A673 (cell line): ENCODE results near the gene POLK. TPM values are rescaled to one million over a fixed set of nuclear protein-coding genes. Genes with fewer than 3 reads are reported as not detected.
A peak's percentile ranks its signal among the peaks of the same experiment; 100 is the strongest.

Source experiments
- BruUV-seq: library from RNA; stranded (reverse); fragments of 400-500 nt; replicated peaks from 2 replicates; lab custom pipeline; 2021; lab: Mats Ljungman, UMichigan
- CTCF ChIA-PET: fragments of 300-600 bp; sonication (Branson Sonifier 250); formaldehyde crosslinking; loops from one replicate; lab custom pipeline; 2022; ENCODE audit warnings: antibody characterized with exemption; lab: Charles Lee
- POLR2A ChIA-PET: fragments of 300-600 bp; sonication (Branson Sonifier 250); formaldehyde crosslinking; loops from one replicate; lab custom pipeline; 2022; ENCODE audit warnings: antibody characterized with exemption; ENCODE audit not compliant: low non-redundant PET; lab: Charles Lee
- DNase-seq: peaks from one replicate; pipeline ENCODE4 v3.0.0-alpha.2; 2015; ENCODE audit warnings: low spot score
- H3K27ac ChIP-seq: fragments of 200-600 bp; sonication (generic); 2 replicates; pipeline ENCODE4 v1.5.1; 2016; ENCODE audit warnings: mixed run types, low read depth, mild to moderate bottlenecking, mixed read lengths, antibody characterized with exemption, low read length; ENCODE audit not compliant: poor library complexity, severe bottlenecking
- H3K27me3 ChIP-seq: fragments of 200-600 bp; sonication (generic); replicated peaks from 2 replicates; pipeline ENCODE4 v1.6.1; 2017; ENCODE audit warnings: mixed run types, low read depth, mild to moderate bottlenecking, mixed read lengths, antibody characterized with exemption, low read length; ENCODE audit not compliant: insufficient read depth, poor library complexity
- H3K36me3 ChIP-seq: fragments of 200-600 bp; sonication (generic); 2 replicates; pipeline ENCODE4 v1.6.1; 2016; ENCODE audit warnings: mixed run types, mild to moderate bottlenecking, mixed read lengths, antibody characterized with exemption, low read length; ENCODE audit not compliant: insufficient read depth, poor library complexity, severe bottlenecking
- H3K4me1 ChIP-seq: fragments of 200-600 bp; sonication (generic); 2 replicates; pipeline ENCODE4 v1.6.1; 2017; ENCODE audit warnings: mixed run types, mild to moderate bottlenecking, mixed read lengths, antibody characterized with exemption, low read length; ENCODE audit not compliant: insufficient read depth, poor library complexity, severe bottlenecking
- H3K4me3 ChIP-seq: fragments of 200-600 bp; sonication (generic); 2 replicates; pipeline ENCODE4 v1.5.1; 2016; ENCODE audit warnings: low read depth, mixed run types, mild to moderate bottlenecking, mixed read lengths, low read length; ENCODE audit not compliant: poor library complexity, severe bottlenecking
- H3K9me3 ChIP-seq: fragments of 200-600 bp; sonication (generic); 2 replicates; pipeline ENCODE4 v1.6.1; 2016; ENCODE audit warnings: mixed run types, low read depth, mild to moderate bottlenecking, mixed read lengths, antibody characterized with exemption, low read length; ENCODE audit not compliant: poor library complexity, severe bottlenecking
- CTCF ChIP-seq: fragments of 300-800, 200-600 bp; sonication (generic); conservative IDR thresholded peaks from 2 replicates; pipeline ENCODE4 v1.5.1; 2017; ENCODE audit warnings: low read depth, mild to moderate bottlenecking, antibody characterized with exemption, low read length, moderate library complexity, mixed read lengths
- EZH2 ChIP-seq: fragments of 200-600 bp; sonication (generic); IDR thresholded peaks from 2 replicates; pipeline ENCODE4 v1.6.1; 2017; ENCODE audit warnings: borderline replicate concordance, low read depth, mild to moderate bottlenecking, mixed read lengths, antibody characterized with exemption, low read length; ENCODE audit not compliant: poor library complexity, severe bottlenecking
- intact Hi-C: fragments of 100-400 bp; cut with micrococcal nuclease; formaldehyde crosslinking; loops from one replicate; pipeline ENCODE4 v1.10.0; 2022; ENCODE audit not compliant: unreplicated experiment
- total RNA-seq: library from RNA; stranded (reverse); gene quantifications from 2 replicates; pipeline ENCODE4 v1.2.3, GENCODE V29; 2021

Gene POLK
- total RNA-seq, 1 experiment from 2014 or later, result 23.2 TPM

- H3K4me1 ChIP-seq, result peaks cover 6% of the 10 kb centered on the region
- no peaks in the 10 kb centered on the region for H3K36me3 ChIP-seq
- H3K27me3 ChIP-seq, result no peaks in the 10 kb centered on the region
- ChIA-PET CTCF (no interaction called here), POLR2A (no interaction called here)
- no peaks in the 10 kb centered on the region for H3K9me3 ChIP-seq
- DNase-seq, result no peak
- TF ChIP-seq EZH2 (no peak), CTCF (no peak)
- peak overlapping the region; percentile 8 for H3K4me3 ChIP-seq
- no TSS peak for BruUV-seq
- intact Hi-C loops, result no loop called here
- no peak overlapping the region for H3K27ac ChIP-seq
These were observed 2.6 kb downstream of the POLK start for GRCh38 chr5:75514323-75514722.

- Histone ChIP-seq H3K9me3 (peaks cover 28% of the 10 kb centered on the region), H3K27me3 (no peaks in the 10 kb centered on the region), H3K4me3 (no peak overlapping the region), H3K4me1 (no peaks in the 10 kb centered on the region), H3K36me3 (peaks cover 18% of the 10 kb centered on the region), H3K27ac (no peak overlapping the region)
- intact Hi-C loops, result no loop called here
- TF ChIP-seq CTCF, result no peak
- no peak for TF ChIP-seq EZH2
- CTCF ChIA-PET, result no interaction called here
- POLR2A ChIA-PET, result no interaction called here
- no peak for DNase-seq
- BruUV-seq, result no TSS peak
These were observed 8.1 kb downstream of the POLK start for GRCh38 chr5:75519761-75520160.

- intact Hi-C loops, result no loop called here
- peaks cover 18% of the 10 kb centered on the region for H3K36me3 ChIP-seq
- no peak overlapping the region for H3K27ac ChIP-seq
- no TSS peak for BruUV-seq
- no peak for DNase-seq
- H3K4me1 ChIP-seq, result no peaks in the 10 kb centered on the region
- POLR2A ChIA-PET, result no interaction called here
- H3K9me3 ChIP-seq, result peaks cover 28% of the 10 kb centered on the region
- no peaks in the 10 kb centered on the region for H3K27me3 ChIP-seq
- TF ChIP-seq CTCF, result no peak
- TF ChIP-seq EZH2, result no peak
- no peak overlapping the region for H3K4me3 ChIP-seq
- CTCF ChIA-PET, result no interaction called here
These were observed 9.5 kb downstream of the POLK start for GRCh38 chr5:75521195-75521594.
